H1 (cell line): ENCODE data around the gene ENTPD5.

Source experiments
- CTCF ChIP-seq, 3 experiments: IDR thresholded peaks; 1 replicate in 2 of 3; 2 replicates in 1 of 3; pipeline versions ENCODE4 v1.5.1 to v1.6.1; 2011; ENCODE audit warnings: low read length in 3 of 3, mild to moderate bottlenecking in 3 of 3, inconsistent platforms in 2 of 3, low read depth in 1 of 3, moderate library complexity in 1 of 3; ENCODE audit not compliant: insufficient read depth in 1 of 3; ENCODE audit errors: control extremely low read depth in 1 of 3
- HDAC6 ChIP-seq: IDR thresholded peaks from one replicate; pipeline ENCODE4 v1.7.1; 2012; ENCODE audit warnings: low read depth, mild to moderate bottlenecking, inconsistent platforms, low read length, moderate library complexity
- POLR2A ChIP-seq, 2 experiments: IDR thresholded peaks; 1 replicate in 1 of 2; 2 replicates in 1 of 2; pipeline ENCODE4 v1.6.1; 2011; ENCODE audit warnings: low read depth in 2 of 2, low read length in 2 of 2, mild to moderate bottlenecking in 2 of 2; ENCODE audit errors: control extremely low read depth in 1 of 2

- TF ChIP-seq HDAC6 (no peak), POLR2A (IDR thresholded peaks at IDR 0.05; ENCODE audit: control extremely low read depth in 1 of 2, low read depth in 2 of 2, low read length in 2 of 2) (no peak), CTCF (IDR thresholded peaks at IDR 0.05; ENCODE audit: control extremely low read depth in 1 of 3, insufficient read depth in 1 of 3, low read depth in 1 of 3, low read length in 3 of 3) (no peak)
Observed at GRCh38 chr14:73916324-73916723, 102.8 kb downstream of the ENTPD5 start.
